Neural cell (in vitro differentiated cells): Measurements from ENCODE around the gene PCDHB7. TPM values are rescaled to one million over a fixed set of nuclear protein-coding genes. Genes with fewer than 3 reads are reported as not detected.
"Not testable (repeated sequence)": the region's sequence is repeated elsewhere in the genome, so short reads cannot be mapped to it uniquely, and the experiment has no call there.

ENCODE experiments used
- H2AFZ ChIP-seq: fragments of 200-600, 300-800 bp; sonication (generic), shearing (Covaris generic); 2 replicates; pipeline ENCODE4 v1.6.0; 2014; ENCODE audit warnings: low read depth, mild to moderate bottlenecking, antibody characterized with exemption, low read length, moderate library complexity
- H3F3A ChIP-seq: fragments of 200-600 bp; shearing (Covaris generic); 2 replicates; pipeline ENCODE4 v1.6.1; 2016; ENCODE audit warnings: mild to moderate bottlenecking, moderate library complexity, mixed read lengths, antibody characterized with exemption, low read length; ENCODE audit not compliant: insufficient read depth, poor library complexity, severe bottlenecking
- H3K27ac ChIP-seq: fragments of 200-600, 300-800 bp; sonication (generic), shearing (Covaris generic); 2 replicates; pipeline ENCODE4 v1.5.1; 2014; ENCODE audit warnings: mild to moderate bottlenecking, low read length, moderate library complexity
- H3K27me3 ChIP-seq: fragments of 300-800, 200-600 bp; sonication (generic), shearing (Covaris generic); 2 replicates; pipeline ENCODE4 v1.6.0; 2014; ENCODE audit warnings: mild to moderate bottlenecking, low read depth, low read length, moderate library complexity; ENCODE audit not compliant: insufficient read depth
- H3K36me3 ChIP-seq: fragments of 300-800, 200-600 bp; sonication (generic), shearing (Covaris generic); 2 replicates; pipeline ENCODE4 v1.5.1; 2014; ENCODE audit warnings: mild to moderate bottlenecking, antibody characterized with exemption, low read length, moderate library complexity; ENCODE audit not compliant: insufficient read depth
- H3K4me2 ChIP-seq: fragments of 300-800, 200-600 bp; sonication (generic), shearing (Covaris generic); 2 replicates; pipeline ENCODE4 v1.6.0; 2014; ENCODE audit warnings: mild to moderate bottlenecking, low read length
- H3K4me3 ChIP-seq: fragments of 300-800, 200-600 bp; sonication (generic), shearing (Covaris generic); 2 replicates; pipeline ENCODE4 v1.5.1; 2014; ENCODE audit warnings: mild to moderate bottlenecking, low read length, moderate library complexity
- H3K79me2 ChIP-seq: fragments of 200-600 bp; shearing (Covaris generic); replicated peaks from 2 replicates; pipeline ENCODE4 v1.6.0; 2014; ENCODE audit warnings: mild to moderate bottlenecking, low read length, moderate library complexity; ENCODE audit not compliant: insufficient read depth
- H3K9ac ChIP-seq: fragments of 300-800, 200-600 bp; sonication (generic), shearing (Covaris generic); 2 replicates; pipeline ENCODE4 v1.6.1; 2016; ENCODE audit warnings: mild to moderate bottlenecking, low read length, mixed read lengths
- H3K9me2 ChIP-seq: fragments of 200-600 bp; shearing (Covaris generic); 2 replicates; pipeline ENCODE4 v1.6.1; 2016; ENCODE audit warnings: mild to moderate bottlenecking, low read length, mixed read lengths; ENCODE audit not compliant: insufficient read depth
- H3K9me3 ChIP-seq: fragments of 200-600, 300-800 bp; sonication (generic), shearing (Covaris generic); 2 replicates; pipeline ENCODE4 v1.6.1; 2016; ENCODE audit warnings: mild to moderate bottlenecking, mixed run types, low read length, moderate library complexity, mixed read lengths
- H4K20me1 ChIP-seq: fragments of 200-600 bp; shearing (Covaris generic); 2 replicates; pipeline ENCODE4 v1.6.1; 2016; ENCODE audit warnings: mild to moderate bottlenecking, mixed run types; ENCODE audit not compliant: insufficient read depth
- EP300 ChIP-seq: fragments of 450-650 bp; conservative IDR thresholded peaks from 2 replicates; pipeline ENCODE4 v1.6.1; 2014; ENCODE audit warnings: antibody characterized with exemption, mild to moderate bottlenecking, moderate library complexity; ENCODE audit not compliant: poor library complexity, severe bottlenecking
- EZH2 ChIP-seq: fragments of 200-600, 300-800 bp; shearing (Covaris generic), sonication (generic); IDR thresholded peaks from 2 replicates; pipeline ENCODE4 v1.6.1; 2014; ENCODE audit warnings: antibody characterized with exemption, low read length, borderline replicate concordance, mild to moderate bottlenecking; ENCODE audit not compliant: insufficient read depth, poor library complexity, severe bottlenecking
- MXI1 ChIP-seq: fragments of 450-650 bp; conservative IDR thresholded peaks from 2 replicates; pipeline ENCODE4 v1.6.1; 2014; ENCODE audit warnings: antibody characterized with exemption, mild to moderate bottlenecking; ENCODE audit not compliant: poor library complexity, severe bottlenecking
- POLR2AphosphoS5 ChIP-seq: IDR thresholded peaks from 2 replicates; pipeline ENCODE4 v1.6.1; 2012
- RAD21 ChIP-seq: fragments of 450-650 bp; conservative IDR thresholded peaks from 2 replicates; pipeline ENCODE4 v1.6.1; 2014; ENCODE audit warnings: antibody characterized with exemption, mild to moderate bottlenecking, moderate library complexity
- SMC3 ChIP-seq: fragments of 450-650 bp; conservative IDR thresholded peaks from 2 replicates; pipeline ENCODE4 v1.6.1; 2014; ENCODE audit warnings: antibody characterized with exemption, mild to moderate bottlenecking, moderate library complexity; ENCODE audit not compliant: poor library complexity
- TAF1 ChIP-seq: IDR thresholded peaks from 2 replicates; pipeline ENCODE4 v1.6.1; 2012; ENCODE audit warnings: low read depth
- polyA plus RNA-seq: library from polyadenylated mRNA; depleted of rRNA; stranded (reverse); fragments of >200 nt; gene quantifications from 2 replicates; pipeline ENCODE4 v1.2.3, GENCODE V29; 2014
- TF ChIP-seq, protein P1 (sequence below): IDR thresholded peaks from 2 replicates; pipeline ENCODE4 v1.6.1; 2012; ENCODE audit warnings: borderline replicate concordance
- TF ChIP-seq, protein P2 (sequence below): fragments of 450-650 bp; IDR thresholded peaks from 2 replicates; pipeline ENCODE4 v1.5.1; 2014; ENCODE audit warnings: antibody characterized with exemption, mild to moderate bottlenecking, moderate library complexity; ENCODE audit not compliant: poor library complexity, severe bottlenecking

Gene PCDHB7
- polyA plus RNA-seq, 1 donor from 2014 or later: 0.99 TPM

DNA sequence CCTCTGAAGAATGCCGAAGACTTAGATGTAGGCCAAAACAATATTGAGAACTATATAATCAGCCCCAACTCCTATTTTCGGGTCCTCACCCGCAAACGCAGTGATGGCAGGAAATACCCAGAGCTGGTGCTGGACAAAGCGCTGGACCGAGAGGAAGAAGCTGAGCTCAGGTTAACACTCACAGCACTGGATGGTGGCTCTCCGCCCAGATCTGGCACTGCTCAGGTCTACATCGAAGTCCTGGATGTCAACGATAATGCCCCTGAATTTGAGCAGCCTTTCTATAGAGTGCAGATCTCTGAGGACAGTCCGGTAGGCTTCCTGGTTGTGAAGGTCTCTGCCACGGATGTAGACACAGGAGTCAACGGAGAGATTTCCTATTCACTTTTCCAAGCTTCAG, 42.1 kb downstream of the PCDHB7 start:
- H3K36me3 ChIP-seq, H2AFZ ChIP-seq, H3K4me2 ChIP-seq, H3K4me3 ChIP-seq, H3K27me3 ChIP-seq, H3K9ac ChIP-seq, H3F3A ChIP-seq, H3K27ac ChIP-seq, H3K9me2 ChIP-seq, H3K79me2 ChIP-seq, H4K20me1 ChIP-seq: not testable (repeated sequence)
- H3K9me3 ChIP-seq: peaks cover 13% of the 10 kb centered on the region

DNA sequence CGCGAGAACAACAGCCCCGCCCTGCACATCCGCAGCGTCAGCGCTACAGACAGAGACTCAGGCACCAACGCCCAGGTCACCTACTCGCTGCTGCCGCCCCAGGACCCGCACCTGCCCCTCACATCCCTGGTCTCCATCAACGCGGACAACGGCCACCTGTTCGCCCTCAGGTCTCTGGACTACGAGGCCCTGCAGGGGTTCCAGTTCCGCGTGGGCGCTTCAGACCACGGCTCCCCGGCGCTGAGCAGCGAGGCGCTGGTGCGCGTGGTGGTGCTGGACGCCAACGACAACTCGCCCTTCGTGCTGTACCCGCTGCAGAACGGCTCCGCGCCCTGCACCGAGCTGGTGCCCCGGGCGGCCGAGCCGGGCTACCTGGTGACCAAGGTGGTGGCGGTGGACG, 43.1 kb downstream of the PCDHB7 start:
- not testable (repeated sequence) for H3F3A ChIP-seq, H3K27me3 ChIP-seq, H3K27ac ChIP-seq, H3K36me3 ChIP-seq, H4K20me1 ChIP-seq, H3K9ac ChIP-seq, H3K79me2 ChIP-seq, H3K4me2 ChIP-seq, H3K9me2 ChIP-seq, H3K4me3 ChIP-seq, H2AFZ ChIP-seq
- H3K9me3 ChIP-seq: peaks cover 13% of the 10 kb centered on the region

DNA sequence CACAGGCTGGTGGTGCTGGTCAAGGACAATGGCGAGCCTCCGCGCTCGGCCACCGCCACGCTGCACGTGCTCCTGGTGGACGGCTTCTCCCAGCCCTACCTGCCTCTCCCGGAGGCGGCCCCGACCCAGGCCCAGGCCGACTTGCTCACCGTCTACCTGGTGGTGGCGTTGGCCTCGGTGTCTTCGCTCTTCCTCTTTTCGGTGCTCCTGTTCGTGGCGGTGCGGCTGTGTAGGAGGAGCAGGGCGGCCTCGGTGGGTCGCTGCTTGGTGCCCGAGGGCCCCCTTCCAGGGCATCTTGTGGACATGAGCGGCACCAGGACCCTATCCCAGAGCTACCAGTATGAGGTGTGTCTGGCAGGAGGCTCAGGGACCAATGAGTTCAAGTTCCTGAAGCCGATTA, 43.6 kb downstream of the PCDHB7 start:
- not testable (repeated sequence) for H3K9me2 ChIP-seq, H2AFZ ChIP-seq, H3K36me3 ChIP-seq, H3F3A ChIP-seq, H3K27me3 ChIP-seq, H3K9ac ChIP-seq, H3K27ac ChIP-seq, H4K20me1 ChIP-seq, H3K4me3 ChIP-seq, H3K79me2 ChIP-seq, H3K4me2 ChIP-seq
- H3K9me3 ChIP-seq: peaks cover 10% of the 10 kb centered on the region

DNA sequence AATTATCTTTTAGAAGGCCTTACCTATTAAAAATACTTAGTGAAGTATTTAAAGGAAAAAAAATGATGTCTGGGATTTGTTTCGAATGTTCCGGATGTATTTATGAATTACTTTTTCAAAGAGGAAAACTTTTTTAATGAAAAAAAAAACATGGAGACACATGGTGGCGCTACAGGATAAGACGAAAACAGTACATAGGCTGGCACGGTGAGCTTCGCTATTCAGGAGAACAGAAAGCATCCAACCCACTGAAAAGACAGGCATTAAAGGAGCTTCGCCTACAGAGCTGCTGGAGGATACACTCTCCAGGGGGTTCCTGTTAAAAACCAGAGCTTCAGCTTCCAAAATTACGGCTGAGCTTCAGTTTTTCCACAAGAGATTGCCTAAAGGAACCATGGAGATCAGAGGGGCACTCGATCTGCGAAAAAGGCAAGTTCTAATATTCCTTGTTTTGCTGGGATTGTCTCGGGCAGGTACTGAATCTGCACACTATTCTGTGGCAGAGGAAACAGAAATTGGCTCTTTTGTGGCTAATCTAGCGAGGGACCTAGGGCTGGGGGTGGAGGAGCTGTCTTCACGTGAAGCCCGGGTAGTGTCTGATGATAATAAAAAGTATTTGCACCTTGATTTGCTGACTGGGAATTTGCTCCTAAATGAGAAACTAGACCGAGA, 50.8 kb downstream of the PCDHB7 start, which contains the start of gene PCDHB14:
PCDHB14 (plus strand) TSS at position 232 of the 672 bp plus-strand sequence; CDS start at position 395, 163 bp downstream.
- Histone ChIP-seq H3K9me3 (no peaks in the 10 kb centered on the region), H3K9ac (peak within 1 kb of the TSS; percentile 52), H3K79me2 (peaks cover 4% of the 10 kb centered on the region)

DNA sequence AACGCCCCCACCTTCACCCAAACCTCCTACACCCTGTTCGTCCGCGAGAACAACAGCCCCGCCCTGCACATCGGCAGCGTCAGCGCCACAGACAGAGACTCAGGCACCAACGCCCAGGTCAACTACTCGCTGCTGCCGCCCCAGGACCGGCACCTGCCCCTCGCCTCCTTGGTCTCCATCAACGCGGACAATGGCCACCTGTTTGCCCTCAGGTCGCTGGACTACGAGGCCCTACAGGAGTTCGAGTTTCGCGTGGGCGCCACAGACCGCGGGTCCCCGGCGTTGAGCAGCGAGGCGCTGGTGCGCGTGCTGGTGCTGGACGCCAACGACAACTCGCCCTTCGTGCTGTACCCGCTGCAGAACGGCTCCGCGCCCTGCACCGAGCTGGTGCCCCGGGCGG, 52.4 kb downstream of the PCDHB7 start:
- H3K4me3 ChIP-seq: peak overlapping the region; percentile 60
- not testable (repeated sequence) for H3K27ac ChIP-seq, H3K9me3 ChIP-seq, H3K9ac ChIP-seq, H4K20me1 ChIP-seq, H3K36me3 ChIP-seq, H3K9me2 ChIP-seq, H3K4me2 ChIP-seq, H3F3A ChIP-seq, H3K79me2 ChIP-seq, H2AFZ ChIP-seq, H3K27me3 ChIP-seq

More for the DNA sequence above, 50.8 kb downstream of the PCDHB7 start, which contains the start of gene PCDHB14:
- Histone ChIP-seq H3K4me3 (peak within 1 kb of the TSS; percentile 60), H3K27me3 (no peaks in the 10 kb centered on the region), H3K4me2 (no peak within 1 kb of the TSS), H3K36me3 (no peaks in the 10 kb centered on the region), H2AFZ (no peak within 1 kb of the TSS), H4K20me1 (no peaks in the 10 kb centered on the region), H3K27ac (peak within 1 kb of the TSS; percentile 46), H3F3A (no peaks in the 10 kb centered on the region), H3K9me2 (no peaks in the 10 kb centered on the region)
- no peak for TF ChIP-seq POLR2AphosphoS5
- no peak for TF ChIP-seq TAF1
- TF ChIP-seq, protein P1, sequence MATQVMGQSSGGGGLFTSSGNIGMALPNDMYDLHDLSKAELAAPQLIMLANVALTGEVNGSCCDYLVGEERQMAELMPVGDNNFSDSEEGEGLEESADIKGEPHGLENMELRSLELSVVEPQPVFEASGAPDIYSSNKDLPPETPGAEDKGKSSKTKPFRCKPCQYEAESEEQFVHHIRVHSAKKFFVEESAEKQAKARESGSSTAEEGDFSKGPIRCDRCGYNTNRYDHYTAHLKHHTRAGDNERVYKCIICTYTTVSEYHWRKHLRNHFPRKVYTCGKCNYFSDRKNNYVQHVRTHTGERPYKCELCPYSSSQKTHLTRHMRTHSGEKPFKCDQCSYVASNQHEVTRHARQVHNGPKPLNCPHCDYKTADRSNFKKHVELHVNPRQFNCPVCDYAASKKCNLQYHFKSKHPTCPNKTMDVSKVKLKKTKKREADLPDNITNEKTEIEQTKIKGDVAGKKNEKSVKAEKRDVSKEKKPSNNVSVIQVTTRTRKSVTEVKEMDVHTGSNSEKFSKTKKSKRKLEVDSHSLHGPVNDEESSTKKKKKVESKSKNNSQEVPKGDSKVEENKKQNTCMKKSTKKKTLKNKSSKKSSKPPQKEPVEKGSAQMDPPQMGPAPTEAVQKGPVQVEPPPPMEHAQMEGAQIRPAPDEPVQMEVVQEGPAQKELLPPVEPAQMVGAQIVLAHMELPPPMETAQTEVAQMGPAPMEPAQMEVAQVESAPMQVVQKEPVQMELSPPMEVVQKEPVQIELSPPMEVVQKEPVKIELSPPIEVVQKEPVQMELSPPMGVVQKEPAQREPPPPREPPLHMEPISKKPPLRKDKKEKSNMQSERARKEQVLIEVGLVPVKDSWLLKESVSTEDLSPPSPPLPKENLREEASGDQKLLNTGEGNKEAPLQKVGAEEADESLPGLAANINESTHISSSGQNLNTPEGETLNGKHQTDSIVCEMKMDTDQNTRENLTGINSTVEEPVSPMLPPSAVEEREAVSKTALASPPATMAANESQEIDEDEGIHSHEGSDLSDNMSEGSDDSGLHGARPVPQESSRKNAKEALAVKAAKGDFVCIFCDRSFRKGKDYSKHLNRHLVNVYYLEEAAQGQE: no peak
- TF ChIP-seq EP300: no peak
- TF ChIP-seq, protein P2, sequence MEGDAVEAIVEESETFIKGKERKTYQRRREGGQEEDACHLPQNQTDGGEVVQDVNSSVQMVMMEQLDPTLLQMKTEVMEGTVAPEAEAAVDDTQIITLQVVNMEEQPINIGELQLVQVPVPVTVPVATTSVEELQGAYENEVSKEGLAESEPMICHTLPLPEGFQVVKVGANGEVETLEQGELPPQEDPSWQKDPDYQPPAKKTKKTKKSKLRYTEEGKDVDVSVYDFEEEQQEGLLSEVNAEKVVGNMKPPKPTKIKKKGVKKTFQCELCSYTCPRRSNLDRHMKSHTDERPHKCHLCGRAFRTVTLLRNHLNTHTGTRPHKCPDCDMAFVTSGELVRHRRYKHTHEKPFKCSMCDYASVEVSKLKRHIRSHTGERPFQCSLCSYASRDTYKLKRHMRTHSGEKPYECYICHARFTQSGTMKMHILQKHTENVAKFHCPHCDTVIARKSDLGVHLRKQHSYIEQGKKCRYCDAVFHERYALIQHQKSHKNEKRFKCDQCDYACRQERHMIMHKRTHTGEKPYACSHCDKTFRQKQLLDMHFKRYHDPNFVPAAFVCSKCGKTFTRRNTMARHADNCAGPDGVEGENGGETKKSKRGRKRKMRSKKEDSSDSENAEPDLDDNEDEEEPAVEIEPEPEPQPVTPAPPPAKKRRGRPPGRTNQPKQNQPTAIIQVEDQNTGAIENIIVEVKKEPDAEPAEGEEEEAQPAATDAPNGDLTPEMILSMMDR: peak; percentile 55
- TF ChIP-seq MXI1: no peak
- peak; percentile 63 for TF ChIP-seq RAD21
- peak; percentile 48 for TF ChIP-seq SMC3
- no peak for TF ChIP-seq EZH2
